Vagina (tissue), 2 donors: ENCODE data around the gene STN1. TPM values are rescaled to one million over a fixed set of nuclear protein-coding genes. Genes with fewer than 3 reads are reported as not detected.

Source experiments
- DNase-seq, 2 donors: peaks; one replicate each; pipeline ENCODE4 v3.0.0-alpha.2; 2017; ENCODE audit errors: extremely low spot score in 2 of 2
- H3K27ac ChIP-seq: fragments of 200-600 bp; sonication (generic); one replicate; pipeline ENCODE4 v1.5.1; 2019
- H3K27me3 ChIP-seq: fragments of 200-600 bp; sonication (generic); one replicate; pipeline ENCODE4 v1.5.1; 2019
- H3K36me3 ChIP-seq, 2 donors: fragments of 200-600 bp; sonication (generic); one replicate each; pipeline ENCODE4 v1.5.1; 2017 to 2019
- H3K4me1 ChIP-seq: fragments of 200-600 bp; sonication (generic); one replicate; pipeline ENCODE4 v1.5.1; 2019
- H3K4me3 ChIP-seq, 2 donors: fragments of 200-600 bp; sonication (generic); 1 replicate in 1 of 2; 2 replicates in 1 of 2; pipeline ENCODE4 v1.5.1; 2016 to 2019
- H3K9me3 ChIP-seq: fragments of 200-600 bp; sonication (generic); one replicate; pipeline ENCODE4 v1.5.1; 2019
- CTCF ChIP-seq, 3 experiments: fragments of 450-650 bp in 2 of 3; fragments of 200-600 bp in 1 of 3; sonication (generic) in 1 of 3; IDR thresholded peaks; one replicate each; pipeline ENCODE4 v1.5.1; 2017 to 2019; ENCODE audit warnings: antibody characterized with exemption in 3 of 3, mild to moderate bottlenecking in 2 of 3, moderate library complexity in 2 of 3
- POLR2A ChIP-seq, 2 donors: fragments of 450-650 bp; IDR thresholded peaks; one replicate each; pipeline ENCODE4 v1.6.1; 2017; ENCODE audit warnings: antibody characterized with exemption in 2 of 2, mild to moderate bottlenecking in 2 of 2, moderate library complexity in 2 of 2
- POLR2AphosphoS5 ChIP-seq, 2 donors: sonication (generic); formaldehyde crosslinking; IDR thresholded peaks; one replicate each; pipeline ENCODE4 v1.9.0; 2017; ENCODE audit warnings: antibody characterized with exemption in 2 of 2, mild to moderate bottlenecking in 2 of 2, low read depth in 1 of 2; ENCODE audit not compliant: insufficient read depth in 1 of 2
- intact Hi-C: fragments of 100-400 bp; cut with DNase I; formaldehyde crosslinking; loops from one replicate; pipeline ENCODE4 v1.15.1; 2023
- total RNA-seq: library from RNA; depleted of rRNA; stranded (reverse); fragments of >200 nt; gene quantifications from one replicate; pipeline ENCODE4 v1.2.3, GENCODE V29; 2016

The STN1 gene
- total RNA-seq, 1 donor from 2014 or later: 22.3 TPM

GRCh38 chr10:103874730-103875129, 43.3 kb downstream of the STN1 start:
- Histone ChIP-seq H3K36me3 (peaks cover 0 to 17% of the 10 kb centered on the region in 2 donors), H3K27me3 (no peaks in the 10 kb centered on the region), H3K4me1 (peaks cover 52% of the 10 kb centered on the region), H3K4me3 (no peak overlapping the region), H3K27ac (no peak overlapping the region), H3K9me3 (no peaks in the 10 kb centered on the region)
- TF ChIP-seq POLR2A (IDR thresholded peaks at IDR 0.05) (no peak), POLR2AphosphoS5 (IDR thresholded peaks at IDR 0.05; ENCODE audit: insufficient read depth in 1 of 2, low read depth in 1 of 2) (no peak), CTCF (IDR thresholded peaks at IDR 0.05) (no peak)
- intact Hi-C loops: no loop called here
- DNase-seq: no peak

- Histone ChIP-seq H3K27ac (peak overlapping the region; percentile 76), H3K9me3 (no peaks in the 10 kb centered on the region), H3K36me3 (peaks cover 0 to under 1% of the 10 kb centered on the region in 2 donors), H3K4me1 (peaks cover 41% of the 10 kb centered on the region), H3K27me3 (no peaks in the 10 kb centered on the region), H3K4me3 (no peak overlapping the region)
- TF ChIP-seq POLR2AphosphoS5 (IDR thresholded peaks at IDR 0.05; ENCODE audit: insufficient read depth in 1 of 2, low read depth in 1 of 2) (peak; percentile 53 to 70), POLR2A (IDR thresholded peaks at IDR 0.05) (no peak)
- peak in 1 of 2 donors; percentile 91 for DNase-seq
- intact Hi-C loops: no loop called here
Observed at GRCh38 chr10:103872137-103872931, 45.6 kb downstream of the STN1 start.

- no peak for DNase-seq
- TF ChIP-seq POLR2AphosphoS5 (IDR thresholded peaks at IDR 0.05; ENCODE audit: insufficient read depth in 1 of 2, low read depth in 1 of 2) (no peak), POLR2A (IDR thresholded peaks at IDR 0.05) (no peak), CTCF (IDR thresholded peaks at IDR 0.05) (no peak)
- Histone ChIP-seq H3K27ac (peak overlapping the region; percentile 60), H3K9me3 (no peaks in the 10 kb centered on the region), H3K4me3 (no peak overlapping the region), H3K4me1 (peaks cover 41% of the 10 kb centered on the region), H3K36me3 (no peaks in the 10 kb centered on the region), H3K27me3 (no peaks in the 10 kb centered on the region)
- intact Hi-C loops: no loop called here
Observed at GRCh38 chr10:103871006-103871405, 47.0 kb downstream of the STN1 start.

- peak in 1 of 2 donors; percentile 68 for TF ChIP-seq POLR2AphosphoS5 (IDR thresholded peaks at IDR 0.05; ENCODE audit: insufficient read depth in 1 of 2, low read depth in 1 of 2)
- TF ChIP-seq CTCF (IDR thresholded peaks at IDR 0.05): no peak
- TF ChIP-seq POLR2A (IDR thresholded peaks at IDR 0.05): no peak
- Histone ChIP-seq H3K27ac (peak overlapping the region; percentile 60), H3K9me3 (peaks cover under 1% of the 10 kb centered on the region), H3K4me1 (peaks cover 41% of the 10 kb centered on the region), H3K36me3 (no peaks in the 10 kb centered on the region), H3K4me3 (no peak overlapping the region), H3K27me3 (no peaks in the 10 kb centered on the region)
- intact Hi-C loops: no loop called here
- no peak for DNase-seq
Observed at GRCh38 chr10:103870516-103870915, 47.5 kb downstream of the STN1 start.

- peaks cover 6% of the 10 kb centered on the region for H3K9me3 ChIP-seq
- no peak for DNase-seq
- peaks cover 41% of the 10 kb centered on the region for H3K4me1 ChIP-seq
- TF ChIP-seq POLR2AphosphoS5 (IDR thresholded peaks at IDR 0.05; ENCODE audit: insufficient read depth in 1 of 2, low read depth in 1 of 2) (no peak), POLR2A (IDR thresholded peaks at IDR 0.05) (no peak), CTCF (IDR thresholded peaks at IDR 0.05) (no peak)
- no peaks in the 10 kb centered on the region for H3K36me3 ChIP-seq
- no peaks in the 10 kb centered on the region for H3K27me3 ChIP-seq
- intact Hi-C loops: no loop called here
- no peak overlapping the region for H3K27ac ChIP-seq
- H3K4me3 ChIP-seq: no peak overlapping the region
Observed at GRCh38 chr10:103869336-103869735, 48.6 kb downstream of the STN1 start.
